IMR-90 (cell line): ENCODE data around the gene SP3. TPM values are rescaled to one million over a fixed set of nuclear protein-coding genes. Genes with fewer than 3 reads are reported as not detected.

Source experiments
- ATAC-seq: fragments of 200-7000 bp; cut with Tn5 transposase; 2 replicates; pipeline ENCODE4 v1.9.1; 2020; ENCODE audit warnings: low read depth, mild to moderate bottlenecking, moderate library complexity
- BruUV-seq: library from RNA; stranded (reverse); fragments of 400-500 nt; replicated peaks from 2 replicates; lab custom pipeline; 2021; lab: Mats Ljungman, UMichigan
- CTCF ChIA-PET: fragments of 300-600 bp; formaldehyde crosslinking; extraction: SDS; loops from one replicate; lab custom pipeline; 2021; ENCODE audit warnings: antibody characterized with exemption; lab: Yijun Ruan, JAX
- POLR2A ChIA-PET: fragments of 300-600 bp; sonication (Branson Sonifier 250); formaldehyde crosslinking; loops from one replicate; lab custom pipeline; 2022; ENCODE audit warnings: antibody characterized with exemption; ENCODE audit not compliant: unreplicated experiment; lab: Charles Lee
- DNase-seq: peaks from one replicate; pipeline ENCODE4 v3.0.0; 2013
- H2AFZ ChIP-seq: replicated peaks from 2 replicates; pipeline ENCODE3; 2013; ENCODE audit warnings: low read length, mild to moderate bottlenecking; ENCODE audit not compliant: poor library complexity
- H2AK5ac ChIP-seq: 2 replicates; pipeline ENCODE4 v1.6.1; 2013; ENCODE audit warnings: low read depth, low read length, inconsistent platforms
- H2AK9ac ChIP-seq: replicated peaks from 2 replicates; pipeline ENCODE3; 2013; ENCODE audit warnings: mild to moderate bottlenecking, low read depth, low read length, moderate library complexity; ENCODE audit not compliant: poor library complexity
- H2BK120ac ChIP-seq: 2 replicates; pipeline ENCODE4 v1.6.1; 2013; ENCODE audit warnings: low read depth, low read length, inconsistent platforms
- H2BK15ac ChIP-seq: 3 replicates; pipeline ENCODE4 v1.6.1; 2013; ENCODE audit warnings: low read depth, low read length, inconsistent platforms
- H2BK20ac ChIP-seq: 2 replicates; pipeline ENCODE4 v1.6.1; 2013; ENCODE audit warnings: low read depth, mild to moderate bottlenecking, inconsistent platforms, low read length, moderate library complexity
- H2BK5ac ChIP-seq: 2 replicates; pipeline ENCODE4 v1.6.1; 2013; ENCODE audit warnings: mild to moderate bottlenecking, low read depth, low read length, inconsistent platforms; ENCODE audit not compliant: poor library complexity, severe bottlenecking
- H3K14ac ChIP-seq: replicated peaks from 2 replicates; pipeline ENCODE4 v1.6.1; 2013; ENCODE audit warnings: low read depth, low read length, inconsistent platforms
- H3K18ac ChIP-seq: 2 replicates; pipeline ENCODE4 v1.6.1; 2013; ENCODE audit warnings: low read depth, low read length, control low read depth
- H3K23ac ChIP-seq: 2 replicates; pipeline ENCODE4 v1.6.1; 2013; ENCODE audit warnings: low read depth, low read length, inconsistent platforms
- H3K27ac ChIP-seq: 2 replicates; pipeline ENCODE4 v1.5.1; 2013; ENCODE audit warnings: mild to moderate bottlenecking, control low read depth, low read length; ENCODE audit not compliant: insufficient read depth
- H3K27me3 ChIP-seq: 2 replicates; pipeline ENCODE4 v1.6.1; 2013; ENCODE audit warnings: low read length; ENCODE audit not compliant: control insufficient read depth, insufficient read depth
- H3K36me3 ChIP-seq: 2 replicates; pipeline ENCODE4 v1.6.1; 2013; ENCODE audit warnings: low read length, mixed read lengths; ENCODE audit not compliant: control insufficient read depth, insufficient read depth
- H3K4ac ChIP-seq: 2 replicates; pipeline ENCODE4 v1.6.1; 2013; ENCODE audit warnings: low read depth, low read length, inconsistent platforms
- H3K4me1 ChIP-seq: 2 replicates; pipeline ENCODE4 v1.6.1; 2013; ENCODE audit warnings: low read length, mixed read lengths; ENCODE audit not compliant: control insufficient read depth, insufficient read depth
- H3K4me2 ChIP-seq: 2 replicates; pipeline ENCODE4 v1.6.1; 2013; ENCODE audit warnings: low read depth, mild to moderate bottlenecking, control low read depth, low read length, moderate library complexity
- H3K4me3 ChIP-seq: 2 replicates; pipeline ENCODE4 v1.5.1; 2013; ENCODE audit warnings: low read depth, mild to moderate bottlenecking, control low read depth, low read length, moderate library complexity; ENCODE audit not compliant: insufficient read depth
- H3K56ac ChIP-seq: 2 replicates; pipeline ENCODE4 v1.6.1; 2013; ENCODE audit warnings: low read length, inconsistent platforms; ENCODE audit not compliant: insufficient read depth; ENCODE audit errors: extremely low read depth
- H3K79me1 ChIP-seq, 2 experiments: 2 replicates each; pipeline ENCODE4 v1.6.1; 2013; ENCODE audit warnings: low read length in 2 of 2, inconsistent platforms in 1 of 2, low read depth in 1 of 2
- H3K9ac ChIP-seq: 2 replicates; pipeline ENCODE4 v1.6.1; 2013; ENCODE audit warnings: low read depth, low read length, control low read depth
- H3K9me1 ChIP-seq: 2 replicates; pipeline ENCODE4 v1.6.1; 2013; ENCODE audit warnings: low read length, inconsistent platforms; ENCODE audit not compliant: insufficient read depth
- H3K9me3 ChIP-seq: 2 replicates; pipeline ENCODE4 v1.6.1; 2013; ENCODE audit warnings: low read length; ENCODE audit not compliant: control insufficient read depth, insufficient read depth
- H4K20me1 ChIP-seq: 2 replicates; pipeline ENCODE4 v1.6.1; 2013; ENCODE audit warnings: low read length, inconsistent platforms; ENCODE audit not compliant: insufficient read depth
- H4K5ac ChIP-seq: 2 replicates; pipeline ENCODE4 v1.6.1; 2013; ENCODE audit warnings: mild to moderate bottlenecking, low read depth, low read length, control low read depth
- H4K8ac ChIP-seq, 2 experiments: 2 replicates each; pipeline ENCODE4 v1.6.1; 2013; ENCODE audit warnings: low read depth in 2 of 2, low read length in 2 of 2, control low read depth in 1 of 2, inconsistent platforms in 1 of 2
- H4K91ac ChIP-seq: 2 replicates; pipeline ENCODE4 v1.6.1; 2013; ENCODE audit warnings: low read depth, low read length, inconsistent platforms; ENCODE audit not compliant: insufficient read depth
- BHLHE40 ChIP-seq: fragments of 150-350 bp; IDR thresholded peaks from 2 replicates; pipeline ENCODE4 v1.6.1; 2016; ENCODE audit warnings: mild to moderate bottlenecking, low read depth, low read length
- CEBPB ChIP-seq: IDR thresholded peaks from 2 replicates; pipeline ENCODE4 v1.6.1; 2012; ENCODE audit warnings: low read depth, low read length, improper control_type of control experiment
- FOS ChIP-seq: fragments of 150-350 bp; IDR thresholded peaks from 2 replicates; pipeline ENCODE4 v1.6.1; 2016; ENCODE audit warnings: low read depth, low read length
- MAFK ChIP-seq: IDR thresholded peaks from 2 replicates; pipeline ENCODE4 v1.6.1; 2012; ENCODE audit warnings: low read depth, low read length, improper control_type of control experiment
- MXI1 ChIP-seq: IDR thresholded peaks from 2 replicates; pipeline ENCODE4 v1.6.1; 2012; ENCODE audit warnings: low read depth, mild to moderate bottlenecking, low read length, moderate library complexity, borderline replicate concordance
- SMC3 ChIP-seq: fragments of 150-350 bp; IDR thresholded peaks from 2 replicates; pipeline ENCODE4 v1.6.1; 2016; ENCODE audit warnings: low read depth, mild to moderate bottlenecking, antibody characterized with exemption, low read length, moderate library complexity
- WGBS, 2 experiments: methylation state at CpG; one replicate each; pipeline versions ENCODE4 v1.1.5 to v1.1.7; 2013; ENCODE audit warnings: missing lambda C conversion rate in 2 of 2; ENCODE audit not compliant: insufficient read length in 1 of 2; ENCODE audit errors: extremely low coverage in 2 of 2; 5-methylcytosine and 5-hydroxymethylcytosine counted together
- dilution Hi-C: fragments of 300-500 bp; cut with HindIII; formaldehyde crosslinking; loops from one replicate; pipeline ENCODE4 v1.14.3; 2018; ENCODE audit warnings: low sequenced_read_pairs; ENCODE audit not compliant: unreplicated experiment
- in situ Hi-C: fragments of 300-500 bp; cut with MboI; formaldehyde crosslinking; loops from 3 replicates; pipeline ENCODE4 v1.14.3; 2019; ENCODE audit warnings: low sequenced_read_pairs, inconsistent platforms, mixed read lengths
- intact Hi-C: fragments of 100-400 bp; cut with micrococcal nuclease; formaldehyde crosslinking; loops from 2 replicates; pipeline ENCODE4 v1.10.0; 2022
- polyA plus RNA-seq, 3 experiments: library from polyadenylated mRNA; depleted of rRNA; stranded (reverse); fragments of >200 nt; gene quantifications; 2 replicates each; pipeline ENCODE4 v1.2.3, GENCODE V29; 2012; ENCODE audit warnings: low replicate concordance in 1 of 3
- total RNA-seq: library from RNA; depleted of rRNA; stranded (reverse); fragments of >200 nt; gene quantifications from 2 replicates; pipeline ENCODE4 v1.2.3, GENCODE V29; 2012

Gene SP3
- total and polyA plus RNA-seq, 2 of the 4 experiments (the other 2 are of a cell fraction) = 26.7 to 136 TPM

- no peak overlapping the region for H3K9ac ChIP-seq
- H2BK5ac ChIP-seq = peak overlapping the region; percentile 21
- no peaks in the 10 kb centered on the region for H3K27me3 ChIP-seq
- TF ChIP-seq FOS = 0 out of 2 replicates have a peak, but pooled peaks have one; percentile 12
- peak; percentile 10; the same call in 1 of the 2 replicates for TF ChIP-seq SMC3
- no peak for TF ChIP-seq MAFK
- TF ChIP-seq BHLHE40 = peak; percentile 64
- TF ChIP-seq MXI1 = no peak
- TF ChIP-seq CEBPB = peak; percentile 69
- no peak overlapping the region for H4K5ac ChIP-seq
- ATAC-seq (peak; percentile 84), DNase-seq (peak; percentile 86)
- H2AFZ ChIP-seq = no peak overlapping the region
- no CpG with 5 or more reads among the region's 4 CpGs for WGBS, 2 experiments
- no peaks in the 10 kb centered on the region for H3K36me3 ChIP-seq
- POLR2A ChIA-PET = interaction anchor here (0.7 kb wide), 1 partner anchor 11 kb away, joined by 5 read pairs; no protein-coding TSS in a partner anchor
- H4K8ac ChIP-seq = no peak overlapping the region
- H4K91ac ChIP-seq = no peak overlapping the region
- no peaks in the 10 kb centered on the region for H3K79me1 ChIP-seq
- H2BK15ac ChIP-seq = 0 out of 3 replicates have a peak overlapping the region, but pooled peaks have one; percentile 19
- BruUV-seq = no TSS peak
- no peak overlapping the region for H3K18ac ChIP-seq
- intact Hi-C loops (no loop called here), in situ Hi-C loops (no loop called here), dilution Hi-C loops (no loop called here)
- no peak overlapping the region for H3K56ac ChIP-seq
- H3K4me3 ChIP-seq = no peak overlapping the region
- no peak overlapping the region for H3K4ac ChIP-seq
- no peaks in the 10 kb centered on the region for H3K9me3 ChIP-seq
- CTCF ChIA-PET = no interaction called here
- peaks cover 5% of the 10 kb centered on the region; the same call in 1 of the 2 replicates for H3K4me1 ChIP-seq
- H3K27ac ChIP-seq = no peak overlapping the region
- no peak overlapping the region for H3K23ac ChIP-seq
- no peaks in the 10 kb centered on the region for H3K9me1 ChIP-seq
- no peak overlapping the region for H2BK120ac ChIP-seq
- no peak overlapping the region for H2BK20ac ChIP-seq
- H2AK5ac ChIP-seq = no peak overlapping the region
- H3K14ac ChIP-seq = no peak overlapping the region
- no peak overlapping the region for H2AK9ac ChIP-seq
- no peaks in the 10 kb centered on the region for H4K20me1 ChIP-seq
- H3K4me2 ChIP-seq = peak overlapping the region; percentile 16; the same call in 1 of the 2 replicates
Measured at GRCh38 chr2:174004905-174005605, 39.9 kb upstream of the SP3 start.
